Stimulated activated CD8-positive, alpha-beta memory T cell treated with anti-CD3 and anti-CD28 coated beads, Interleukin-2, amount 100 ng/mL, for 1 hour (primary cell): ENCODE data around the gene GTSE1.
A peak's percentile ranks its signal among the peaks of the same experiment; 100 is the strongest.

Experiments
- DNase-seq, 2 donors: peaks; one replicate each; pipeline ENCODE4 v3.0.0-alpha.2; 2020; ENCODE audit warnings: low read depth in 2 of 2

GTSE1 gene

DNA sequence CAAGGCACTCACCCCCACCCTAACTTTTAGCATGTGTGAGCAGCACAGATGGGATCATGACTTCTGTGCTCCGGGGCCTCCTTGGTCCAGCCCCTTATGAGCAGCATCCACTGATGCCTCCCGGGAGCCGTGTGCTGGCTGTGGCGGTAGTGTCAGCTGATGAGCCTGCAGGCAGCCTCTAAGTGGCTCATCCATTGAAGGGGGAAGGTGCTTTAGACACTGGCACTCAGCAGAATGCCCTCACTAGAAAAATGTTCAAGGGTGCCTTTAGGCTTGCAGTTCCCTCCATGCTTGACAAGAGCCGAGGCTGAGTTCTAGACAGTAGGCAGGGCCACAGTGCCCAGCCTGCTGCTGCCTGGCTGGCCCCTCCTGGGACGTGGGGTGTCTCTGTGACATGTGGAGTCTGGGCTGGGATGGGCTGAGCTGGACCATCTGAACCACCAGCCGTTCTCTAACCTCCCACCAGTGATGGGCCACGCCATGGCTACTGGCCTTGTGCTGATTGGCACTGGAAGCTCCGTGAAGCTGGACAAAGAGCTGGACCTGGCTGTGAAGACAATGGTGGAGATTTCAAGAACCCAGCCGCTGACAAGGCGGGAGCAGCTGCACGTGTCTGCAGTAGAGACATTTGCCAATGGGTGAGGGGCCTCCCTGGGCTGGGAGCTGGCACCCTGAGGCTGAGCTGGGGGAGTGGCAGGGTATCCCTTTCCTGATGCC is 23.1 kb upstream of the GTSE1 start:
- DNase-seq, result no peak

DNA sequence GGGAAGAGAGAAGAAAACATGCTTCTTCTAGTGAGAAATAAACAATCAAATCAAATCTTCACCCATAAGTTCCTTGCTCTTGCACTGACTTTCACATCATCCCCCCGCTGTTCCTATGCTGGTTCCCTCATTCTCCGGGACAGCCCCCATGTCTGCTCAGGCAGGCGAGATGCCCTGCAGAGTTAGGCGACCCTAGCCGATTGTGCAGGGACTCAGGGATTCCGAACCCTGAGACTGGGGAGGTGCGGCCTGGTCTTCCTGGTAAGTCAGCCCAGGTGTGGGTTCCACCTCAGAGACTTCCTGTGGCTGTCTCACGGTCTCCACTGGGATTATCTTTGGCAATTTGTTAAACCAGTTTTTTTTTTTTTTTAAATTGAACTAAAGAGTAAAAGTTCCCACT is 22.3 kb upstream of the GTSE1 start:
- DNase-seq, result no peak

DNA sequence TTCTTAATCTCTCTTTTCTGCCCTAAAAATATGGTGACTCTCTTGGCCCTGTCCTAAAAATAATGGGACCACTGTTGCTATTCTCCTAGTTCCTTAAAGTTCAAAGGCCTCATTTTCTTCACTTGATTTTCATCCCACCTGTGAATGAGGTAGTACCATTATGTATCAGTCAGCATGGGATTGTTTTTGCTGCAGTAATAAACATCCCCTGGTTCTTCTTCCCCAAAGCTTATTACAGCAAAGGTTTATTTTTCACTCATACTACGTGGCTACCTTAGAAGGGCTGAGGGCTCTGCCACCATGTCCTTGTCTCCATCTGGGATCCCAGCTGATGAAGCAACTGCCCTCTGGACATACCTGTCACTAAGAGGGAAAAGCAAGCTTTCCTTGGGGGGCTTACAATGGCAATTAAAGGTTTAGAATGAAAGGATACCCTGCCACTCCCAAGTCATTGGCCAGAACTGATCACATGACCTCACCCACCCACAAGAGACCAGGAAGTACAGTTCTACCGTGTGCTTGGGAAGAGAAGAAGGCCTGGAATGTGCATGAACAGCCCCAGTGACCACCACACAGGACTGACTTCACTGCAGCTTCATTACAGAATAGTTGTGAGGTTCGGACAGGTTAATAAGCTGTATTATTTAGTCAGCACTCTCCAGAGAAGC is 21.1 kb upstream of the GTSE1 start:
- DNase-seq, result no peak

DNA sequence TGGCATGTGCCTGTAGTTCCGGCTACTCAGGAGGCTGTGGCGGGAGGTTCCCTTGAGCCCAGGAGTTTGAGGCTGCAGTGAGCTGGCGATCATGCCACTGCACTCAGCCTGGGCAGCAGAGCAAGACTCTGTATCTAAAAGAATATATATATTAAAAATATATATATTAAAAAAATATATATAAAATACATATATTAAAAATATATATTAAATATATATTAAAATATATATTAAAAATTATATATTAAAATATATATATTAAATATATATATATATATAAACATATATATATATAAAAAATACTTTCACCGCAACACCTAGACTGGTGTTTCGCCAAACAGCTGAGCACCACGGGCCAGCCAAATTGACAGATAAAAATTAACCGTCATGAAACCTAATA is 20.1 kb upstream of the GTSE1 start:
- DNase-seq, result no peak

DNA sequence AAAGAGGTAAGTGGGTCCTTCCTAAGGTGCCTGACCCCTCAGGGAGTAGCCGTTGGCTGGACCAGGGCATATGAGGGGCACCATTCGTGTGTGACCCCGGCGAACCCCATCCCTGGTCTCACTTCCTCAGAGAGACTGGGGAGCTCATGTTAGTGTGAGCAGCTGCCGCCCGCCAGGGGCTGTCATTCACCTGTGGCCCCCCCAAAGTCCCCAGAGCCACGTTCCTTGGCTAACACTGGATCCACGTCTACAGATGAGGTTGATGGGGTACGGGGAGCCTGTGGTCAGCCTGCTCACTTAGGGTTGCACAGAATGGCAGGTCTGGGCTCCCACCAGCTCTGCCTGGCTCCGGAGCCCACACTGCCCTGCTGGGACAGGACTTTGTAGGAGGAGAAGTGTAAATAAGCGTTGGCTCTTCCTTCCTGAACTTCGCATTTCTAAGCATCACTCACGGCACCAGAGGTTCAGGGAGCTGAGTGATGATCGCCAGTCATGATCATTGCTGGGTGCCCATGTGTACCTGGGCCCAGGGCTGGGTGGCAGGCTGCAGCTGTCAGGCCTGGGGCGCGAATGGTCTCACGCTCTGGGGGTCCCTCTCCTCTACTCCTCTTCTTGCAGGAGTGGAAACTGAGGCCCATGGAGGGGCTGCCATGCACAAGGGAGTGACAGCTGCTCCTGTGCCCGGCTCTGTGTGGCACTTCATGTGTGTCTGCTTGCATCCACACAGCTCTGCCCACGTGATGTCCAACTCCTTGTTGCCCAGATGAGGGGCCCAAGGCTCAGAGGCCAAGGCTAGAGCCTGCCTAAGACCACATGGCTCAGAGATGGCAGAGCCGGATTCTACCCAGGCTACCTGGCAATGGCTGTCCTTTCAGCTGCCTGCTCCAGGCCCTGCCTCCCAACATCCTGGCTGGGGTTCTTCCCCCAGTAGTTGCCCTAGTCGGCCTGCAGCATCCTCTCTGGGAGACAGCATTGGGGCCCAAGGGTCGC is 17.7 kb upstream of the GTSE1 start:
- DNase-seq, result no peak

DNA sequence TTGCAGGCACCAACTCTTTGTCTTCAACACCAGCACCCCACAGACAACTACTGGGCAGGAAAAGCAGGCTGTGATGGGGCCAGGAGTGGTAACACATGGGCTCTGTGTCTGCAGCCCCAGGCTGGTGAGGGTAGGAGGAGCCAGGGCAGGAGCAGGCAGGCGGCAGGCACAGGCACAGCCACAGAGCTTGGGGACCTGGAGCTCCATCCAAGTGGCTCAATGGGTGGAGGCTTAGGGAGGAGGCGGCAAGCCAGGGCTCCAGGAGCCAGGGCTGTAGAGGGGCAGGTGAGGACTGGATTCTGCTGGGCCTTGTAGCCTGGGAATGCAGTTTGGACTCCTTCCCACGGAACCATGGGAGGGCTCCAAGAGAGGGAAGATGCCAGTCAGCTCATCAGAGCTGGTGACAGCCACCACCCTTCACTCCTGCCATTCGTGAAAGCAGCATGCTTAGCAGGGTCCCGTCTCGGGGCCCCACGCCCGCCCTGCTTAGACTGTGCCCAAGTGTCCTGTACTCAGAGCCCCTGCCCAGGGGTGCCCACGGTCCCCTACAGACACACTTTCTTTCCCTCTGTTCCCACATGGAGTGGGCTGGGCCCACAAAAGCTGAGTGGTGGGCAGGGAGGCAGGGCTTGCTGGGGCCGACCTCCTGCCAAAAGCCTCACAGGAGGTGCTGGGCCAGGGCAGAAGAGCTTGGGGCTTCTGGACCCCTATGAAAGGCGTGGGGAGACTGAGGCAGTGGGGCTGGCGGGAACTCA is 16.4 kb upstream of the GTSE1 start:
- DNase-seq, result no peak

DNA sequence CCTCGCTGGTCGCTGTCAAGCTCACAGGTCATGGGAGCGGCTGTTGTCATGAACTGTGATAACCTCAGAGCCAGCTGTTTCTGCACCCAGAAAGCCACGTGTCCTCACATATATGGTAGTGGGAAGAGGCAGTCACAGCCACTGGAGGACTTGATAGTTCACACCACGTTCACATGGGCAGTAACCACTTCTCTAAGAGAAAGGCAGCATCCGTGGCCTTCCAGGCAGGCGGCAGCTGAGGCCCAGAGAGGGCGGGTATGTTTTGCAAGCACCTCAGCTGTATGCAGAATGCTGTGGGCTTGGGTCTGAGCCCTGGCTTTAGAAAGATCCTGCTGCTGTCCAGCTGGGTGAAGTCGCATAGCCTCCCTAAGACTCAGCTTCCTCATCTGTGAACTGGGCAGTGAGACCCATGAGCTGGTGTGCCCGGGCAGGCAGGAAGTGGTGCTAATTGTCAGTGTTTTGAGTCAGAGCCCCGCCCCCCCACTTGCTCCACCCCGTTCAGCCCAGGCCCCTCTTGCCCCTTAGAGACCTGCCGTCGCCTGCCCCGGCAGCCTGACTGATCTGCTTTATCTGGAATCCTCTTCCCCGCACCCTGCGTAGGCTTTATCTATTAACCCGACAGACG is 15.6 kb upstream of the GTSE1 start:
- peak in 1 of 2 donors; percentile 41 for DNase-seq

DNA sequence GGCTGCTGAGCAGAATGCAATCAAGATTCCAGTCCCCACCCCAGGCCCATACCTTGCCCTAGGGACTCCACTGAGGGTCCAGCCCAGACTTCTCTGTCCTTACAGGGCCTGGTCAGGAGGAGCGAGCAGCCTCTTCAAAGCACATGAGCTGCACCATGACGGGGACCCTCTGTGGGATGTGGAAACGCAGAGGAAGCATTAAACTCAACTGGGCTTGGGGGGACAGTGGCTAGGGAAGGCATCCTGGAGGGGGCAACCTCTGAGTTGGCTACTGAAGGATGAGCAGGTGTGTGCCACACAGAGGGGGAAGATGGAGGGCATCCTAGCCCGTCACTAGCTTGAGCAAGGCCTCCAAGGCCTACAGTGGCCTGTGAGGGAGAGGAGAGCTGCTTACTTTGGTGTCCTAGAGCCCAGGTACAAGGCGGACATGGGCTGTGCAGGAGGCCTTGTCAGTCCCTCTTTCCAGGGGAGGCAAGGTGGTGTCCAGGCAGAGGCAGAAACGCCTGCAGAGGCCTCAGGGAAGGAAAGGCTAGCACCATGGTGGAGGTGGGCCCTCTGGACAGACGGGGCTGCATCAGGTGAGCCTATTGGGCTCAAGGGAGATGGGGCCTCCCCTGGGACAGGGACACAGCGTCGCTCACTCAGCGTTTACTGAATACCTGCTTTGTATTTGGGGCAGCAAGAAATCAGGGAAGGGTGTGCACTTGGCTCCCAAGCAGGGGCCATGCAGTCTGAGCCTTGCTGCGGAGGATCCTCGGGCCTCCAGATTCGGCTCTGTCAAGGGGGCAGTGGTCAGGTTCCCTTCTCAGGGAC is 14.6 kb upstream of the GTSE1 start:
- DNase-seq, result no peak

- DNase-seq, result no peak
Observed at GRCh38 chr22:46286006-46286405, 10.7 kb upstream of the GTSE1 start.

GRCh38 chr22:46286941-46287872 is 9.5 kb upstream of the GTSE1 start:
- DNase-seq, result no peak

DNA sequence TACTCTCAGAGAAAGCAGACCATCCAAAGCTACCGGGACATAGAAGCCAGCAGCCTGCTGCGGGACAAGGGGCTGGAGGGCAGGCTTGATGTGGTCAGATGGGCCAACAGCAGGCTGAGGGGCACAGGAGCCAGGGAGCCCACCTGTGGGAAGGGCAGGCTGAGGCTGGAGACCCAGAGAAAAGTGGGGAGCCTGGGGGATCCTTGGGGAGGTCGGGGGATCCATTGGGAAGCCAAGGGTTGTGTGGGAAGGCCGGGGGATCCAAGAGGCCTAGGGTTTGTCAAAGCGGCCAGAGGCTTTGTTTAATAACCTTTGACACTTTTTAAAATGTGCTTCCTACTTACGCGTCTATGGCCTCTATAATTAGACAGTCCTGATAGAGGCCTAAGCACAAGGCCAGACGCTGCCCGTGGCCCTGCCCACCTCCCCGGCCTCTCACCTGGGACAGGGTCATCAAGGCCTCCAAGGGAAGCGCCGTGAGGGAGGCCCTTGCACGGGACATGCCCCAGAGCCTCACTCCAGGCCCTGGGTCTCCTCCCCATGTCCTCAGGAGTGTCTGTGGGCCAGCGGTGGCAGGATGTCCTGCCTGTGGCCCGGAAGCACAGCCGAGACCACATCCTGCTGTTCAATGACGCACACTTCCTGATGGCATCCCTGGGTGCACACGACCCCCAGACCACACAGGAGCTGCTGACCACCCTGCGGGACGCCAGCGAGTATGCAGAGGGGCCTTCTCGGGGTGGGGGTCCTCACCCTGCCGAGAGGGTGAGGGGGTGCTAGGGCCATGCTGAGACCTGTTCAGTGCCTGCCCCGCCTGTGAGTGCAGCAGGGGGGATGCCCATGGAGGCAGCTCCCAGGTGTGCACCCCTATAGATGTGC is 8.6 kb upstream of the GTSE1 start:
- DNase-seq, result no peak

- no peak for DNase-seq
Observed at GRCh38 chr22:46288846-46289243, 7.8 kb upstream of the GTSE1 start.

DNA sequence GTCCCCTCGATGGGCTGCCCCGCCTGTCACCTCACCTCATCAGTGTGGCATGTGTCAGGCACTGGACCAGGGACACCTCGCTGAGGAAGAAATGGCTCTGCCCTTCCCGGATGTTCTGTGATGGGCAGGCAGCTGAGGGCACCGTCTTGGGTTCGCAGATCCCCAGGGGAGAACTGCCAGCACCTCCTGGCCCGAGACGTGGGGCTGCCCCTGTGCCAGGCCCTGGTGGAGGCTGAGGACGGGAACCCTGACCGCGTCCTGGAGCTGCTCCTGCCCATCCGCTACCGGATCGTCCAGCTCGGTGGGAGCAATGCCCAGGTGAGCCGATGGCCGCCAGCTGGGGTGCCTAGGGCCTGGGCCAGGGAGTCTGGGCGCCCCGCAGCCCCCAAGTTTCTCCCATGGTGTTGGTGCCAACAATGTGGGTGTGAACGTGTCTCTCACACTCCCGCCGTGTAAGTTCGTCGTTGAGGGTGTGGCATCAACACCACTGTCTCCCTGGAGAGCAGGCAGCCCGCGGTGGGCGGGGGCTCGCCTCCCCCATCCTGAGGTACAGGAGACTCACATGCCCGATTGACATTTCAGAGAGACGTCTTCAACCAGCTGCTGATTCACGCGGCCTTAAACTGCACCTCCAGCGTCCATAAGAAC is 7.3 kb upstream of the GTSE1 start:
- no peak for DNase-seq

DNA sequence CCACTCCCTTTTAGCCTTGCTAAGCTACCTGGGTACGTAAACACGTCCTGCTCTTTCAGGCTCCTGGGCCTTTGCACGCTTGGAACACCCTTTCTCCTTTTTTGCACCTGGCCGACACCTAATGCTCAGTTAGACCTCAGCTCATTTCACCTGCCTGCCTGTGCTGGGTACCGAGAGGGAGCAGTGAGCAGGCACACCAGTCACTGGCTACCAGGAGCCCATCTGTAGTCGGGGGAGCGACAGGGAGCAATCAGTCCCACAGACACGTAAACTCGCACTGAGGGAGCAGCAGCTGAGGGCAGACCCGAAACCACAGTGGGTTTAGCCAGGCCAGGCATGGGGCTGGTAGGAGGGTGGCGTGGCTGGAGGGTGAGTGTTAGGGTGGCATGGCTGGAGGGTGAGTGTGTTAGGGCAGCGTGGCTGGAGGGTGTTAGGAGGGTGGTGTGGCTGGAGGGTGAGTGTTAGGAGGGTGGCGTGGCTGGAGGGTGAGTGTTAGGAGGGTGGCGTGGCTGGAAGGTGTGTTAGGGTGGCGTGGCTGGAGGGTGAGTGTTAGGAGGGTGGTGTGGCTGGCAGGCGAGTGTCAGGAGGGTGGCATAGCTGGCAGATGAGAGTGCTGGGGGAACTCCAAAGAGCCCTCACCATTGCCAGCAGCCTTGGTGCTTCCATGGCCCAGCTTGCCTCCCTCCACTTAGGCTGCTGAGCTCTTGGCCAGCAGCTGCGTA is 6.4 kb upstream of the GTSE1 start:
- DNase-seq, result no peak

DNA sequence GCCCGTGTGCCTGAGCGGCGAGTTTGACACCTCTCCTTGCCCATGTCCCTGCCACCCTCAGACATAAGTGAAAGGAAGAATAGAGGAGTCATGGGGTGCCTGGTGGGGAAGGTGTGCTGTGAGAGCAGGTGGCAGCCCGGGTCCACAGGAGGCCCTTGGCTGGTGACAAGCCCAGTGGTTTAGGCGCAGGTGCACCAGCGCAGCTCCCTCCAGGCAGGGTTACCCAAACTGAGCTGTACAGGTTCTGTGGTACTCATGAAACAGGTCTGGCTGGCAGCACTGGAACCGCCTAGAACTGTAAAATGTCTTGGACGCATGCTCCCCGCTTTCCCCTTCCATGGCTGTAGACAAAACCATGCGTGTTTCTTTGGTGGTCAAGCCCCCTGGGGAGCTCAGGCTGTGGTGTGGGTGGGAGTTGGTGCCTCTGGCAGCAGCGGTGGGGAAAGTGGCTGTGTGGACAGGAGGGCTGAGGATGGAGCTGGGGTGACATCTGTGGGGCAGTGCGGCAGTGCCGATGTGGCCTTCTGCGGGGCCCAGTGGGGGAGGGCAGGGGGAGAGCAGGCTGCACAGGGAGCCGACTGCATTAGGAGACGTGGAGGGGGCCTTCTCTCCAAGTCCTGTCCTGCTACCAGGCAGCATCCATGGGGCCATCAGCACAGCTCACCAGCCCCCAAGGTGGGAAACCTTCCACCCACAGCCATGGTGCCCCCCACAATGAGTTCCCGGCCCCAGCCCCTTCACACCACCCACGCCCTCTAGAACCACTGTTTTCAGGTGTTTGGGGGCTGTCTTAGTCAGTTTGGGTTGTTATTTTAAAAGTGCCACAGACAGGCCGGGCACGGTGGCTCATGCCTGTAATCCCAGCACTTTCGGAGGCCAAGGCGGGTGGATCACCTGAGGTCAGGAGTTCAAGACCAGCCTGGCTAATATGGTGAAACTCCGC is 5.6 kb upstream of the GTSE1 start:
- DNase-seq, result no peak

DNA sequence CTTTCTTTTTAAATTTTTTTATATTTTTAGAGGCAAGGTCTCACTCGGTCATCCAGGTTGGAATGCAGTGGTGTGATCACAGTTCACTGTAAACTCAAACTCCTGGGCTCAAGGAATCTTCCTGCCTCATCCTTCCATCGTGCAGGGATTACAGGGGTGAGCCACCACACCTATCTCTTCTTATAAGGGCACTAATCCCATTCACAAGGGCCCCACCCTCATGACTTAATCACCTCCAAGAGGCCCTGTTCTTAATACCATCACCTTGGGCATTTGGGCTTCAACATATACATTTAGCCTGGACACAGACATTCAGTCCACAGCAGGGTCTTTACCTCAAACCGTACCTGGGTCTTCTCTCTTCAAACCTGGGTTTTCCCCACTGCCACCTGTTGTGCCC is 4.5 kb upstream of the GTSE1 start:
- DNase-seq, result no peak
